Measurements from ENCODE around the gene PCBP1. TPM values are rescaled to one million over a fixed set of nuclear protein-coding genes. Genes with fewer than 3 reads are reported as not detected.

PCBP1 gene
- total RNA-seq: 65.0 and 94.4 TPM in 2 replicates

GRCh38 chr2:70086838-70087701 lies at the start of gene PCBP1:
Gene PCBP1 (plus strand): TSS chr2:70087477. CDS start chr2:70087744, 267 bp downstream.

Other genes starting within 250 kb of the PCBP1 start
- 41.2 and 50.9 TPM in 2 replicates for gene SNRNP27, start 193.5 kb upstream of the PCBP1 start, total RNA-seq
- 4.5 and 7.3 TPM in 2 replicates for gene MXD1, start 172.4 kb upstream of the PCBP1 start, total RNA-seq
- 0.18 TPM in 1 of 2 replicates, not detected in the other for gene ASPRV1, start 125.8 kb upstream of the PCBP1 start, total RNA-seq
- gene C2orf42, start 103.5 kb downstream of the PCBP1 start, total RNA-seq: 14.4 and 21.3 TPM in 2 replicates
- gene TIA1, start 161.2 kb downstream of the PCBP1 start, total RNA-seq: 24.6 and 54.0 TPM in 2 replicates
- gene PCYOX1, start 170.7 kb downstream of the PCBP1 start, total RNA-seq: 77.8 and 85.4 TPM in 2 replicates
- 107 and 139 TPM in 2 replicates for gene SNRPG, start 206.3 kb downstream of the PCBP1 start, total RNA-seq
- 24.6 and 28.9 TPM in 2 replicates for gene FAM136A, start 214.6 kb downstream of the PCBP1 start, total RNA-seq

Measured in cardiac atrium fibroblast (primary cell).